HG03469 (cell line): ENCODE measurements around the gene EDEM3.
A peak's percentile ranks its signal among the peaks of the same experiment; 100 is the strongest.

Experiments
- ATAC-seq: cut with Tn5 transposase; IDR thresholded peaks from one replicate; pipeline ENCODE4 v1.9.1; 2021; ENCODE audit warnings: mild to moderate bottlenecking, moderate library complexity, moderate number of reproducible peaks; ENCODE audit not compliant: unreplicated experiment

Gene EDEM3

DNA sequence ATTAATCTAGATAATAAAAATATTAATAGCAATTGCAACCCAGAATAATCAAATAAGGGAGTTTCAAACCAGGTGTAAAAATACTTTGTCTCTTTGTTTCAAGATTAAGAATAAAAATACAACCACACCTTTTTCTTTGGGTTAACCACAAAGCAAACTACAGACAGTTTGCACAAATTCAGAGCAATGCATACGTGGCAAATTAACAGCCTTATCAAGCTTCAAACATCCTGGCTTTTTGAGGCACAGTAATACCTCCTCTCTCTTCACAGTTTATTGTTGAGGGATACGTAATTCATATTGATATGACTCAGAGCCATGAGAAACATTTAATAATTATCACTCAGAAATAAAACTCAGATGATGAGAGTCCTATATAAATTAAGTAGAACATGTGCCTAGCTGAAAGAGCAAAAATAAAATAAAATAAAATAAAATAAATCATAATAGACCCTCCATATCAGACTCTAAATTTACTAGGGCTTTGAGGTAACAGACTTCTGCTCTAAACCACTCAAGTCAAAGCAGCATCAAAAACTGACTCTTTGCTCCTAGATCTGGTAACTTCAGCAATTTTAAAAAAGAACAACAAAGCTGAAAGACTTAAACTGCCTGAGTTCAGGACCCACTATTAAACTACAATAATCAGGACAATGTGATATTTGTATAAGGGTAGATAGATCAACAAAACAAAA is 11.4 kb downstream of the EDEM3 start:
- peak; percentile 71 for ATAC-seq

DNA sequence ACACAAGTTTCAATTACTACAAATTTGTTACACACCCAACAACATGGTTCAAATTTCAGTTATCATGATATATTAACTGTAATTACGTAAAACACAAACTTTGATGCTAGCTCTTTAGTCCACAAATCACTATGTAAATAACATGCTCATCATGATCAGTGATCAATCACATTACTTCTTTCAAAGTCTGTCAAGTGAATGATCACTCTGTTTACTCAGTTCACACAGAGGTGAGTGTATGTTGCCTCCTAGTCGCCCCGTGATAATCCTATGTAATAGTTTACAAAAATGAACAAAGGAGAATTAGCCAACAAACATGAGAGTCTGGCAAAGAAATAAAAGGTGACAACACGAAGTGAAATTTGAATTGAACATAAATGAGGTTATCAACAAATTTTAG is 14.3 kb downstream of the EDEM3 start:
- no peak for ATAC-seq

DNA sequence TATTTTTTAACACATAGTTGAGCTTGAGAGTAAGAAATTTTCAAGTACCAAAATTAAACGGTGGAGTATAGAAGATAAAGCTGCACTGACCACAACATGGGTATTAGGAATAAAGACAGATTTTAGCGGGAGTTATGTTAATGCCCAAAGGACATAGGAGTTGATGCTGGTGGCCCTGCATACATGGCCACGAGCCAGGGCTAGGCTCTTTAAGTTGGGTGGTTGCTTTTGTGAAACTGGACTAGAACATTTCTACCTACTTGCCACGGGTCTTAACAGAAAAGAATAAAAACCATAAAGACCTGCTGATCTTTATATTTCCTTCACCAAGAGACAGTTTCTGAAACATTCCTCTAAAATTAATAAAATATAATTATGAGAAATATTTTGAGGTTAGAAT is 14.9 kb downstream of the EDEM3 start:
- no peak for ATAC-seq

DNA sequence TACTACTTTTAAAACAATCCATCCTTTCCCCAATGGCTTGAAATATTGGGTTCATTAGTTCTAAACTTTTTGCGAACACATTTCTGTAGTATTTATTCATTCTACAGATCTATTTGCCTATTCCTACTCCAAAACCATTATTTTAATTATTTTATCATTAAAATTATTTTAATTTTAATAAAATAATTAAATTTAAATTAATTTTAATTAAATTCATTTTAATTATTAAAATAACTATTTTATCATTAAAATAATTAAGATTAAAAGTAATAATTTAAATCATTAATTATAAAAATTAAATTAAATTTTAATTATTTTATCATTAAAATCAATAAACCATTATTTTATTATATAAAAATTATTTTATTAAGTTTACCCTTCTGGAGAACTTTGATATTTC is 15.6 kb downstream of the EDEM3 start:
- ATAC-seq, result no peak

DNA sequence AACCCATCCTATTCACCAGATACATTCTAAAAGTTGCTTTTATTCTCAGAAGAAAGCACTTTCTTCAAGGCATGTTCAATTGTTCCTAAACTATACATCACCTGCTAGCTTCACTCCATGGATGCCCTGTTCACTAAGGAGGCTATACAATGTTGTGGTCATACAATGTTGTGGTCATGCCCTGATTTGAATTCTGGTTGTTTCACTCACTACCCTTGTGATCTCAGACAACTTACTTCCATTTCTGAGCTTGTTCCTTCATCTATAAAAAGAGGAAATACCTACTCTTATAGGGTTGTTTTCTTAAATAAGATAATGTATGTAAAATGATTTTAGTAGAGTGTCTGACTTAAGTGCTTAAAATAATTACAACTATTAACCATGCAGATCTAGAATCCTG is 19.7 kb downstream of the EDEM3 start:
- no peak for ATAC-seq

DNA sequence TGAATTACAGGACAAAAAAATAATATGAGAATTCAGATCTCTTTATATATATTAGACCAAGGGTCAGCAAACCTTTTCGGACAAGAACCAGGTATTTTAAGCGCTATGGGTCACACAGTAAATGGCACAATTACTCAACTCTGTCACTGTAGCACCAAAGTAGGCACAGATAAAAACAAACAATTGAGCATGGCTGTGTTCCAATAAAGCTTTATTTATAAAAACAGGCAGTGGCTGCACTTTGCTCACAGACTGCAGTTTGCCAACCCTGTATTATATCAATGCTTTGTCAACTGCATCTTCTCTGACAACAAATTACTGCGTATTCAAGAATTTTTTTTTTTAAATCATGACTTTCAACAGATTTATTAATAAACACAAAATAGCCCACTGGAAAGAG is 29.8 kb downstream of the EDEM3 start:
- ATAC-seq, result no peak

DNA sequence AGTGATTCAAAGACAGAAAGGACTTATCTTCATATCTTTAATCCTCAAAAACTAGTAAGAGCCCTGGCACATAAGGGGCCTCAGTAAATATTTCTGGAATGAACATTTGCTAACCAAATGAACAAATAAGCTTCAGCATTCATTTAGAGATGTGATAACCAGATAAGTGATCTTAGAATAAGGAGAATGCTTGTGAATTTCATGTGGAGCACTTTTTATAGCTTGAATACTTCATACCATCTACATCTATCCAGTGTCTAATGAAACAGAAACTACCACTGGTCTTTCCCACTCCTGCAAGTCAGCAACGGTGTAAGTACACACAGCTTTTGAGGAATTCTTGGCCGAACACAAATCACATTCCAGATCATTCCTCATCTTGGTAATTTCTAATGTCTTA is 38.5 kb downstream of the EDEM3 start:
- ATAC-seq, result no peak

DNA sequence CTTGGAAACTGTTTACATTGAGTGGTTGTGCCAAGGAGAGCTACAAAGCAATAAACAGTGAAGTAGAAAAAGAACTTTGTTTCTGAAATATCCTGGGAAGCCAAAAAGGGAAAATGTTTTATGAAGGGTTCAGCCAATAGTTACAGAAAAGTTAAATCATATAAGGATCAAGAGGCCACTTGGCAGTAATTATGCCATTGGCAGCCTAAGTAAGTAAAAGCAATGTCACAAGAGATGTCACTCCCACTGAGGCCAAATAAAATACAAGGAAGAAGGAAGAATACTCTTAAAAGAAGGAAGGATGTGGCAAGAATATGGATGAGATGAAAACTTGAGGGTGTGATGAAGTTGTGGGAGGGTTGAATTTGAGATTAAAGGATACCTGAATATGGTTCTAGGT is 45.2 kb downstream of the EDEM3 start:
- no peak for ATAC-seq

DNA sequence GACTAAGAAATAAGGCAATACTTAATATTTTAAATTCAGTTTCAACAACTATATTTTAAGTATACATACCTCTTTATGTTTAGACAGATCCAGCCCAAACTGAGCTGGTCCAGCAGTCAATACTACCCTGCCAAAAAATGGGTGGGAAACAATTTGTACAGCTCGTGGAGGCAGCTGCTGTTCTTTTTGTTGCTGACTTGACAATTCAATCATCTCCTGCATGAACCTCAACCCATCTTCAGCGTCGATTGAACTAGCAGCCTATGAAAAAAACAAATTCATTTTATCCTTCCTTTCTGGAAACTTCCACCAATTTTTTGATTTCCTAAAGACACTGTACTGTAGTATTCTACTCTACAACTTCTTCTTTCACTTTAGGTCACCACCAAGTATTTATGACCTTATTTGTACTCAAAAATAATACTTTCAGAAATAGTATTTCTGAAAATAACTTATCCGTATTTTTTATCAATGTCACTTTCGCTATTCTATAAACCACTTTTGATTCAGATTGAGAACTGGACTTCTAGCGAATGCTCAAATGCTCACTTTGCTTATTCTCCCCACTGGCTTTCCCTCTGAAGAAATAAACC is 46.5 kb downstream of the EDEM3 start:
- ATAC-seq, result no peak

DNA sequence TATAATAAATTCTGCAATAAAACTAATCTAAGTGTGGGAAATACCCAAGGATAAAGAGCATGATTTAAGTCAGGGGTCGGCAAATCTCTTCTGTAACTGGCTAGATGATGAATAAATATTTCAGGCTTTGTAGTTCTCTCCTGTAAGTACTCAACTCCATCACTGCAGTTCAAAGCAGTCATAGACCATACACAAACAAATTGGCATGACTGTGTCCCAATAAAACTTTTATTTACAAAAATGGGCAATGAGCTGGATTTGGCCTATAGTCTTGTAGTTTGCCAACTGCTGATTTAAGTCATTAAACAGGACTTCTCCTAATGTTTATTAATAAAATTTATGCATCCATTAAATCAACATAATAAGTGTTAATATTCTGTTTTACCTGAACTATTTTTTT is 49.4 kb downstream of the EDEM3 start:
- ATAC-seq, result no peak

DNA sequence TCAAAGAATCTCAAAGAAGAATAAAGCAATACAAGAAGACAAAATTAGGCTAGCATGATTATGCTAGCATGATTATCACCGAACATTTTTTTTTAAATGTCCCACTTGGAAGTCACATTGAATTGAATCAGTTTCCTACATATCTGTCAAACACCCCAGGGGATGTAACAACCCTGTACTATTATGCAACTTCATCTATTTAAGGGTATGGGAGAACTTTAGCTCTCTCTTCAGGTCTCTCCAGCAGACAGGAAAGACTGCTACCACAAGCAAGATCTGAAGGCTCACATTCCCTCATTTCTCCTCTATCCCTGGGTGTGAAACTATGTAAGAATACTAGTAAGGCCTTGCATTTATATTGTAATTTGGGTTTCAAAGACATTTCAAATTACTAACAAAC is 52.8 kb downstream of the EDEM3 start:
- ATAC-seq, result no peak

DNA sequence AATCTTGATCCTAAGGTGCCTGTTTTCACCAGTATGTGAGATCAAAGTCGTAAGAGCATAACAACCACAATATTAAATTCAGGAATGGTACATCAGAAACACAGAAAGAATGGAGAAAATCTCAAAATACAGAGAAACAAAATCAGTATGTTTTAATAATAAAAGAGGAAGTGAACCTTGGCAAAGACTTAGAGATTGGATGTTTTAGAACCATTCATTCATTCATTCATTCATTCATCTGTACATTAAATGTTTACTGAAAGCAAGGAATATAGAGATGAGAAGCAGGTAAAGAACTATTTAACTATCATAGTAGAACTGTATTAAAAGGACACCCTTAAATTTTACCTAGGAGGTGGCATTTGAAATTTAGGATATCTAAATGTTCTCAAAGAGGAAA is 55.7 kb downstream of the EDEM3 start:
- no peak for ATAC-seq

DNA sequence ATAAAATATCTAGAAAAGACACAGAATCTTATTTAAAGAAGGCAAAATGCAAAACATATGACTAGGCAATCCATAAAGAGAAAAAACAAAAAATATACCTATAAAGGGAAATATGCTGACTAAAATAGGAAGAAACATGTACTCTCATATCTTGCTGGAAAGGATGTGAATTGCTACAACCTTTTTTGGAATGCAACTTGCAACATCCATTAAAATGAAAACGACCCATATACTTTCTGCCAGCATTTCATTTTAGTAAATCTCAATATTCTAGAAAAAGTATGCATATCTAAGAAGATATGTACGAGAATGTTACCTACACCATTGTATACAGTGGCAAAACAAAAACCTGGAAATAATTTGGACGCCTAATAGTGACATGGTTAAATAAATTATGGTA is 56.6 kb downstream of the EDEM3 start:
- ATAC-seq, result no peak

DNA sequence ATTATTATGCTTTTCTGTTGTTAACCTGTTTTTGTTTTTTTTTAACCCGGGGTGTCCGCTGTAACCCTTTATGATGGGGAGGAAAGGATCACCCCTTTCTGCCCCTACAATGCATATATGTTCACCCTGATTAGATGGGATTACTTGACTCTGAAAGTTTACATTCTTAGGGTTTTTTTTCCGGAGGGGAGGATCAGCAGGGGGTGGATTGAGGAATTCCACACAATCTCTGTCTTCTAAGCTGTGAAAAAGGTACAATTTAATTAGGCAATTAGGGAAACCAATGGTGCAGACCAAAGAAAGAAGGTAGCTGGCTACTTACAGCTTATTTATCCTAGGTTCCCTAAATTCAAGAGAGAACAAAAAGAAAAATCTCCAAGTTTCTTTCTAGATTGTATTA is 58.3 kb downstream of the EDEM3 start:
- no peak for ATAC-seq

DNA sequence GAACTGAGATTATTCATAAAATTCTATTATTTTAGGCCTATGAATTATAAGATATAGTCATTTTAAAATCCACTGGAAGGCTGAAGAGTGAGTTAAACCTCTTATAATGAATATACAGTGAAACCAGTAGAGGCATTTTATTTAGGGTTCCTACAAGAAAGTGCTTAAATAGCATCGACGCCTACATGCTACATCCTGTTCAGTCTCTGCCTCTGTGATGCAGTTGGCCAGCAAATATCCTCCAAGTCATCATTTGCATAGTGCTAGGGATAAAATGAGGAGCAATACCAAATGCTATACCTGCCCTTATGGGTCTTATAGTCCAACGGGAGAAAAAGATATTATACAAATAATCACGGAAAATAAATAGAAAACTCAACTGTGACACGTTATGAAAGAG is 59.6 kb downstream of the EDEM3 start:
- ATAC-seq, result peak; percentile 47

DNA sequence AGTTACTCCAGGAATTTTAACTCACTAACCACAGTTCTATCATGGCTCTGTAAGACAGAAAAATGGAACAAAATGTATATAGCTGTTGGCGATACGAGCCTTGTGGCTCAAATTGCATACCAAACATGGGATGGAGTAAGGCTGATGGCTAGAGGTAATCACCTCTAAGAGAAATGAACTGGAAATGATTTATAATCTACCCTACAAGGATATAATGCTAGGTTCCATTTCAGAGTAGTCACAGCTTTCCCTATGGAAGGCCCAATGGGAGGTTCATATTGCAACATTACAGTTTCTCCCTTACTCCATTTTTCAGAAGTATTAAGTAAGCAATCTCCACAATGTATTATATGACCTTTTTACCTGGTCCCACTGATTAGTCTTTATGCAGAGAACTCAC is 61.6 kb downstream of the EDEM3 start:
- no peak for ATAC-seq

DNA sequence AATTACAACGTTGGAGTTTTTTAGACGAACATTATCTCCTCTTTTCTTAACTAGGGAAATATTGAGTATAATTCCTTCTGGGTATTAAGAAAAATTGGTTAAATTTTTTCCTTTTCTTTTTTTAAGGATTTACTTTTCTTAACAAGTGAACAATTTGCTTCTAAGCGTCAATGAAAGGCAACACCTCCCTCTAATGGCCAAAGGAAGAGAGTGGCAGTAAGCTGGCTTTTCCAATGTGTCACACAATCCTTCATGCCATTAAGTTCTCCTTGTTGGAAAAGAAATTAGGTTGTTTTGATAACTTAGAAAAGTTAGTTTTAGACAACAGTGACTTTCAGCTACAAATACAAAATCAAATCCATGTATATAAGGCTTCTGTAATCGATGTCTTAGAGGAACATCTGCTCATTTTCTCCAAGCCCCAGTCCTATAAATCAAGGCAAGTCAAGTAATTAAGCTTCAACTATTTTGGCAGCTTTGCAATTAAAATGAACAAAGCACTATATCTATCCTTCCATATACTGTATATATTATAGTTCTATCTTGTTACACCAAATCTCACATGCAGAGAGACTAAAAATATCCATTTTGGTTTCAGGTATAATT is 62.8 kb downstream of the EDEM3 start:
- ATAC-seq, result no peak

DNA sequence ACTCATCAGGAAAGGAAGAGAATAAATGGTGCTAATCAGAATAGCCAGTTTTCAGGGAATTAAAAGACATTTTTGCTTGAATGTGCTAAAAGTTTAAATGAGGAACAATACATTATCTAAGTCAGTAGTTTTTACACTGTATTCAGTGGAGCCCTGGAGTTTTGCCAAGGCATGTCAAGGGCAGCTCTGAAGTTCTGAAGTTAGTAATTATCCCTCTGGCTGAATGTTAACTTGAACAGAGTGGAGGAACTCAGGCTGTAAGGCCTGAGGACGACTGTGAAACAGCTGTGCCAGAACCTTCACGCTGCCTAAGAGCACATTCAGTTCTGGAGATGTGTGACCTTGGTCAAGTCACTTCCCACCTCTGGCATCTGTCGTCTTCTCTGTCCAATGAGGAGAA is 68.1 kb downstream of the EDEM3 start:
- ATAC-seq, result no peak

DNA sequence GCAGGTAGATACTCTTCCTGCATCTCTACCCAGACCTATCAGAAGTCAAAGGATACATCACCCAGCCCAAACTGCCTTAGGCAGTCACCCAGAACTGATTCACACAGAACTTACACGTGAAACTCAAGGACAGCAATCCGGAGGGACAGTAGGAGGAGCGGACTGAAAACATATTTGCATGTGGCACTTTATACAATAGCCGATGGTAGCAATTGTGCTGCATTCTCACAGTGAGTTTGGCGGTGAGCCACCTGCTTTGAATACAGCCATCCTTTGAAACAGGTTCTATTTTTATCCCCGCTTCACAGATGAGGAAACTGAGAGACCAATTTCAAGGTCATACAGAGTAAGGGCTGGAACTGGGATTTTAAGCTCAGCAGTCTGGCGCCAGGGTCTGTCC is 69.5 kb downstream of the EDEM3 start:
- ATAC-seq, result peak; percentile 70

DNA sequence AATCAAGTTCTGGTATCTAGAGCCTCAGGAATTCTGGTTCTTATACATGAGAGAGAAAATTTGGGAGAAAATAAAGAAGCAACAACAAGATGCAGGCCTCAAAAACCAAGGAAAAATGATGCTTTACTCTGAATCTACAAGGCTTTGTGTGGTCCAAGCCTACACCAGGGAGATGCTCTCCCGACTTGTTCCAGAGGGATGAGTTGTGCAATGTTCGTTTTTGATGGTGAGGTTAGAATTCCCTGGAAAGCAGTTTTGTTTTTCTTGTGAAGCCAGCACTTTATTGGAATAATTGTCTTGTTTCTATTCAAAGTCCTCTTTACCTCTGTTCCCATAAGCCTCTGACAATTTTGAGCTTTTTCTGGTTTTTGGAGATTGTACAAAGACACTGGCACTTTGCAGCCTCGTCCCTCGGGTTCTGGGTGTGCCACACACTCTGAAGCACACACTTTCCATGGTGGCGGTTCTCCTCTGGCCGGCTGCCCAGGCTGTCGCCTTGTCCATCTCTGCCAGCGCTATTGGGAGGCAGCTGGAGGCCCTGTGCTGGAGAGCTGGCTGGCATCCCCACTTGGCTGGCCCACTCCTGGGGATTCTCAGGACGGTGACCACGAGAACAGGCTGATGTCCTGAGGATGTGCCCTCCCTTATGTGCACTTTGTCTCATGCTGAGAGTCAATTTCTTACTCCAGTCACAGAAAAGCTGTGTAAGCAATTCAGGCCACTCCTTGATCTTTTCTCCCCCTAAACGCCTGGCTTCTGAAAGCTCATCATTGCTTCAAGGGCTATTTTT is 70.2 kb downstream of the EDEM3 start:
- ATAC-seq, result no peak

DNA sequence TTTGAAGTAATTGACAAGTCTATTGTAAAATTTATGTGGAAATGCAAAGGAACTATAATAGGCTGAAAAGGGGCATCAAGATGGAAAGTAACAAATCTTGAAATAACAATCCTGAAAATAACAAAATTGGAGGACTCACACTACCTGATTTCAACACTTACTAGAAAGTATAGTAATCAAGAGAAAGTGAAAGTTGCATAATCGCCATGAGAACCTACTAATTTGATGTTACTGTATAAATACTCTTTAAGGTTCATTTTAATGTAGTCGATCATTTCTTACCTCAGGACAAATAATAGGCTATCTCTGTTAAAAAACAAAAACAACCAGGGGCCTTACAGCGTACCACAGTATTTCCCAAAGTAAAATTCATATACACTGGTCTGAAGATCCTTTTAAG is 71.7 kb downstream of the EDEM3 start:
- ATAC-seq, result no peak
